T-helper 1 cell (primary cell): ENCODE measurements around the gene PAK5.
"Not testable (repeated sequence)": the region's sequence is repeated elsewhere in the genome, so short reads cannot be mapped to it uniquely, and the experiment has no call there.

ENCODE experiments used
- DNase-seq, 5 donors: peaks; one replicate each; pipeline ENCODE4 v3.0.0-alpha.2; 2012 to 2020

Gene PAK5

DNA sequence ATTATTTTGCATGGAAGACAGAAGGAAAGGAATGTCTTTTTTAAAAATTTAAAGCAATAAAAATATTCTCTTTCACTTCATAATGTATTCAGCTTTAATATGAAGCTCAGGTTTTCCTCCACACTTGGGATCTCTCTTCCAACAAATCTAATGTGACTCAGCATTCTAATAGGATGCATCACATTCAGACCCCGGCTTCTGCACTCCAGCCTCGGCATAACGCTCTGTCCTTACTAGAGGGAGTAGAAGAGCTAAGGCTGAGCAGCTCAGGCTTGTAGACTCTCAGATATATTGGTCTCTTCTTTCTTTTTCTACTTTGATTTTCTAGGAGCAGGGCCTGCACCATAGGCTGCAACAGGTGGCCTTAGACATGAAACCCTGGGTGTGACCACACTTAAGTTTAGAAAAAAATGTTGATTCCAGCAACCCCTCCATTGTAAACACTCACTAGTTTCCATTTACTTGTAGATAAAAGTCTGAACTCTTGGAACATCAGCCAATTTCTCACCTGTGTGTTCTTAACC is 161.7 kb downstream of the PAK5 start:
- no peak for DNase-seq

DNA sequence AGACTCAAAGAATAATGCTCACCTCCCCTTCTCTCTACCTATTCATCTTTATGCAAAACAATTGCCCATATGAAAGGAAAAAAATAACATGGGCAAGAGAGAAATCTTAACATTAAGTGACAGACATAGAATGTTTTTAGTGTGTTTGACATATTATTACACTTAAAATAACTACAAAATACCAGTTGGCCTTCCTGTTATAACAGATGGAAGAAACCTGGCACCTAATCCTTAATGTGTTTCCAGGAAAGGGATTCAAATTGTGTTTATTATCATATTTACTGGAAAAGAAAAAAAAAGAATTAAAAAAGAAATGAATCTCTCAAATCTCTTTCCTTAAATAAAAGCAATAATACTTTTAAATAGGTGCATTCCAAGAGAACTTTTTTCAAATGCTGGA is 165.9 kb downstream of the PAK5 start:
- no peak for DNase-seq

DNA sequence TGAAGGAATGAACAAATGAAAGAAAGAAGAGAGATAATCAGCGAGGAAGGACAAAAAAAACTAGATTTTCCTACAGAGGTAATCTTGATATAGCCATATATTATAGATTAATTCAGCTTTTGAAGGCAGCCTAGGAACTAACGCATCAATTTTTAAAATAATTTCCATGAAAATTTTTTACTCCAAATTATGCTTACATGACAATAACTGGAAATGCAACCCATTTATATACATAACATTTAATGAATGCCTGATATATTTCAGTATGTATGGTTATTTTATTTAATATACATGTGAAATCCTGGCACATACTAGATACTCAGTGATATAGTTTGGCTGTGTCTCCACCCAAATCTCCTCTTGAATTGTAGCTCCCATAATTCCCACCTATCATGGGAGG is 166.8 kb downstream of the PAK5 start:
- DNase-seq = no peak

DNA sequence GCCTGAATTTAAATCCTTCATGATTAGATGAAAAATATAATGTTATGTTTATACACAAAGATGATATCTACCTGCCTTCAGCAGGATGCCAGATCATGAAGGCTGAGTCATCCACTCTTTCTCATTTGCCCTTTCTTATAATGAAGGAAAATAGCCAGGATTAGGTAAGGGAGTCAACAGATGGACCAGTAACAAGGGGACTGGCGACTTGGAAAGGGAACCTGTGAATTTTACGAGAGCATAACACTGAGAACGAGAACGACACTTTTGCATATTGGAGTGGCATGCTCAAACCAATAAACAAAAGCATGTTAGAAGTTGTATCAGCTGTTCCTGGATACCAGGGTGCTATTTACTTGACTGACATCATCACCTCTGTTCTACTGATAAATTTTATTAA is 170.5 kb downstream of the PAK5 start:
- no peak for DNase-seq

DNA sequence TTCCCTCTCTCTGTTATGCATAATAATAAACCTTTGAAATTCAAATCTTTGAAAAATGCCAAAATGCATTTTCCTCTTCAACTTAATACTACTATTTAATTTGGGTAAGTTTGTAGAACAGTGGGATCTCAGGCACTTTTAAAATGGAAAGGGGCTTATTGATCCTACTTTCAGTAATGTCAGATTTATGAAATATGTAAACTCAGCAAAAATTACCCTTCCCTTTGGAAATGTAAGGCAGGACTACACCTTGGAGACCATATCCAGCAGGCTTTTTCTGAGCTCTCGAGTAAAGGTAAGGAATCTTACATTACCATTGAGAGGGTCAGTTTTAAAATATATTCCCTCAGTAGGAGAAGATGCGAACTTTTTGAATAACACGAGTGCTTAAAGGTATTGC is 175.5 kb downstream of the PAK5 start:
- no peak for DNase-seq

DNA sequence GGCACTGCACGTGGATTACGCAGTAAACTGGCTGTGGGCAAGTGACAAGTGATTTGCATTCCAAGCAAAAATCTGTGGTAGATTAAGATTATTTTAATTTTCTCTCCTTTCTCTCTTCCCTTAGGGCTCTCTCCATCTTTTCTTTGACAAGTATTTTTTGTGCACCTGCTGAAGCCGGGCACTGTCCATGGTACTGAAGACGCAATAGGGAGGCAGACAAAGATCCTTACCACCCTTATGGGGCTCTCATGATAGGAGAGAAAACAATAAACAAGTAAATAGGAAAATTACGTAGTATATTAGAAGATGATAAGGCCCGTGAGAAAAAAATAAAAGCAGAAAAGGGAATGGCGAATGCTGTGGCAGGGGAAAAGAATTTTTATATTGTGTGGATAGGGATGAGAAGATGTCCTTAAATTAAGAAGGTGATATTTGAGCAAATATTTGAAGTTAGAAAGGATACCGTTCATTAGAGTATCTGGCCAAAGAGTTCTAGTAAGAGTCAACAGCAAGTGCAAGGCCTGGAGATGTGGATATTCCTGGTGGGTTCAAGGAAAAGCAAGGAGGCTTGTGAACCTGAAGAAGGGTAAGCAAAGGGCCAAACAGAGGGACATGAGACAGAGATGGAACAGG is 178.5 kb downstream of the PAK5 start:
- no peak for DNase-seq

DNA sequence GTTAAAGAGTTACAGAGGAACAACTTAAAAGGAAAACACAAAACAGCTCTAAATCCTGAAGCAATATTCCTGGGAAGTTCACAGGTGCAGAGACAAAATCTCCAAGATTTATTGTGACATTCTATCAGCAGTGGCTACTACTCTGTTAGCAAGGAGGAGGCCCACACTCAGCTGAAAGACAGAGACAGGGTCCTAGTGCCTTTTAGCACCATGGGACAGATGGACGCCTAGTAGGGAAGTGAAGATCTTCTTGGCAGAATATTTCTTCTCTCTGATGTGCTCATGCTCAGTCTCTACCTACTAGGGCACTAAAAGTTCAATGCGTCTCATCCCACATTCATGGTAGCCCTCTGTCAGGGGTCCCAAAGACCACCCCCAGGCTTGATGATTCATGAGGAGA is 191.1 kb downstream of the PAK5 start:
- DNase-seq = no peak

DNA sequence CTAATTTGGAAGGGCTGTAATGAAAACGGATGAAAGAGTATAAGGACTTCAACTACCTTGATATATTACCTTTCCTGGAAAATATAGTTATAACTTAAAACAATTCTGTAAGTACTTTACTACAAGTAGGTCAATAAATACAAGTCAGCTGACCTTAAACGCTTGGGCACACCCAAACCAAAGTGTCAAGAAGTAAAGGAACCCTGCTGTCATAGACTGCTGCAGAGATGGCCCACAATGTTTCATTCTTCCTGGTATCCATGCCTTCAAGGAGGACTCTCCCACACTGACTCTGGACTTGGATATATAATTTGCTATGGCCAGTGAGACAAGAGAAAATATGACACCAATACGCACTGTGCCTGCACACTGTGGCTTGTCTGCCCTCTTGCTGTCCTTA is 192.5 kb downstream of the PAK5 start:
- DNase-seq = no peak

DNA sequence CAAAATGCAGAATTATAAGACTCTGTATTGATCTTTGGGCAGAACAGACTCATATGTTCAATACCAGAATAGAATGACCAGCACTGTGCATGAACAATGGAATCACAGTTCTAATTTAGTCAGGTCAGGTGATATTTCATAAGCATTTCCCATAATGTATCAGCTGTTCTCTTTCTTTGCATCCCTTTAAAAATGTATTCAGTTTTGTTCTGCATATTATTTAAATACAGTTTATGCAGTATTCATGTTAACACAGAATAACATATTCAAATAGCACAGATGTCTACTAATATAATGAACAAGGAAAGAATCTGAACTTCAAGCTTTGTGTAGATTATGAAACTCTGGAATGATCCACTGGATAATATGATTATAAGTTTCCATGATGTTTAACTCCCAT is 196.0 kb downstream of the PAK5 start:
- DNase-seq = no peak

DNA sequence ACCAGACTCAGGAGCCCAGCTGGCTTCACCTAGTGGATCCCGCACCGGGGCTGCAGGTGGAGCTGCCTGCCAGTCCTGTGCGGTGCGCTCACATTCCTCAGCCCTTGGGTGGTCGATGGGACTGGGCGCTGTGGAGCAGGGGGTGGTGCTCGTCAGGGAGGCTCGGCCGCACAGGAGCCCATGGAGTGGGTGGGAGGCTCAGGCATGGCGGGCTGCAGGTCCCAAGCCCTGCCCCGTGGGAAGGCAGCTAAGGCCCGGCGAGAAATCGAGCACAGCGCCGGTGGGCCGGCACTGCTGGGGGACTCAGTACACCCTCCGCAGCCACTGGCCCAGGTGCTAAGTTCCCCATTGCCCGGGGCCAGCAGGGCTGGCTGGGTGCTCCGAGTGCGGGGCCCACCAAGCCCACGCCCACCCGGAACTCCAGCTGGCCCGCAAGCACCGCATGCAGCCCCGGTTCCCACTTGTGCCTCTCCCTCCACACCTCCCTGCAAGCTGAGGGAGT is 197.3 kb downstream of the PAK5 start:
- not testable (repeated sequence) for DNase-seq

DNA sequence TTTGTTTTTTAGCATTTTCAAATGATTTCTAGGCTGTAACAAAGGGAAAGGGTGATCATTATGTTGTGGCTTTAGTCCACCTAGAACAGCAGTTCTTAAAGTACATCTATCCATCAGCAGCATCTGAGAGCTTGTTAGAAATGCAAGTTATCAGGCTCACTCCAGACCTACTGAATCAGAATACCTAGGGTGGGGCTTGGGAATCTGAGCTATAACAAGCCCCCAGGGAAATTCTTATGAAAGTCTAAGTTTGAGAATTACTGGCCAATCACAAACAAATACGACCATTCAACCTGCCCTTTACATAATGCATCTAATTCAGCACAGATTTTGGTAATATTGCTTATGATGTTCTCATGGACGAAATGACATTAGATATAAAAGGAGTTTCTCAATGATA is 201.0 kb downstream of the PAK5 start:
- DNase-seq = no peak

DNA sequence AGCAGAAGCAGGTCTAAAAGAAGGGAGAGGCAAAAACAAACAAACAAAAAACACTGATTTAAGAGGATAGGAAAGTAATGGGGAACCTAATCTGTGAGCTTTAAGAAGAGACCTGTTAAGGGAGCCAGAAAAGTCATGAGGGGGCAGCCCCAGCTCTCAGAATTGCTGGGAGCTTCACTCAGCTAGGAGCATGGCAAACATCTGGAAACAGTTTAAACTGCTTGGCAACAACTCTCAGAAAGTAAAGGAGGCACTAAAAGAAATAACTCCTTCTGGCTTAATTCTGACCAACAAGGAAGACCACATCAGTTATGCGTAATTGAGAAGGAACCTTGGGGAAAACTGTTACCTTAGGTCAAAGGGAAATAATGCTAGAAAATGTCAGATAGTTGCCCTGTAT is 203.1 kb downstream of the PAK5 start:
- DNase-seq = no peak

DNA sequence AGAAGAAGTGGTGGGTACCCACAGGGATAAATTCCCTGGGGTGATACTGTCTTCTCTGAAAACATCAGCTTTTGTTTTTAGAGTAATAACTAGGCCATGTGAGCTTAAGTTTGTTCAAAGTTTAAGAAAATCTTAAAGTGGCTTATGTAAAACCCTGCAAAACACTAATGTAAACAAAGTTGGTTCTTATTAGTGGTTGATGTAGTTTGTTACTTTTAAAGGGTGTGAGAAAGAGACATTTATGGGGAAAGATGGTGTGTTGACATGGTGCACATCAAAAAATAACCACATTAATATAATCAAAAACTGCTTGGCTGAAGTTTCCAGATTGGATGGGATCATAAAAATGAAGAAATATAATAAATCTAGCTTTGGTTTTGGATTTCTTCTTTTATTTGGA is 204.5 kb downstream of the PAK5 start:
- no peak for DNase-seq

DNA sequence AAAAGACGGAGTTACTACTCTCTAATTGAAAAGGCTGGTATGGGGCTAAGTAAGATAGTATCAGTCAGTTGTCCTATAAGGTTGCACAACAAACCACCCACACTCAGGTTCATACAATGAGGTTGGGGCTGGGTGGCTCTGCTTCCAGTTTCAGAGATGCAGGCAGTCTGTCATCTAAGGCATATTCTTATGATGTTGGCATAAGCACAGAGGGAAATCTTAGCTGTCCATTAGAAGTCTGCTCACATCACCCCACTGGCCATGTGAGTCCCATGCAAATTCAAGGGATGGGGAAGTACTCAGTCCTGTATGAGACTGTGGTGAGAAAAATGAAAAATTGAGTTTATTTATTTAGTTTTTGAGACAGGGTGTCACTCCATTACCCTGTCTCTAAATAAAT is 205.9 kb downstream of the PAK5 start:
- no peak for DNase-seq

DNA sequence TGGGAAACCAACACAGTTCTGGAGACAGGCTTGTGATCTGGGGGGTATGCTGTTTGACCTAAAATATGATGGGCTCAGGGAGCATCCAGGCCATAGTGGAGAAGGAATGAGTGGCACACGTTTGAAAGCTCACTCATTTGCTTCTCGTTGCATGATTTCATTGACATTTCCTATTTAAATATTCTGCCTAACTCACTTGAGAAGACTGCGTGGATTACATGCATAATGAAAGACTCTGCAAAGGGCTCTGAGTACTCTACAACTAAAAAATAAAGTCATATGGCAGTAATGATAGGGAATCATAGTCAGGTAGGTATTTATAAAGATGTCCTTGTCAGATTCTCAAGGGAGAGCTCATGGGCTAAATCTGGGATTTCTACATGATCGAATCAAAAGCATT is 206.6 kb downstream of the PAK5 start:
- no peak for DNase-seq

DNA sequence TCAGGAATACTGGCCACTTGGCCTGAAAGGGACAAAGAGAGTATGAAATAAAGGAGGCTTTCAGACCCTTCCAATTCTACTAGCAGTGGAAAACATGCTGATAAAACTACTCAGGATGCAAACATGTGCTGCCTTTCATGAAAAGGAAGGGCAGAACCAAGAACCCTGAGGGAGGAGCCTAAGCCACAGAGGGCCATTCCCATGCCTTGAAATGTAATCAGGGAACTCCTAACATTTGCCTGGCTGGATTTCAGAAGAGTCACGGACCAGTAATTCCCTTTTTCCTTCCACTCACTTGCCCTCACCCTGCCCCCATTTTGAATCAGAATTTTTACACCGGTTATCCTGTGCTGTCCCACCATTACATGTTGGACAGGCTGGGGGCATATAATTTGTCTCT is 208.3 kb downstream of the PAK5 start:
- no peak for DNase-seq

DNA sequence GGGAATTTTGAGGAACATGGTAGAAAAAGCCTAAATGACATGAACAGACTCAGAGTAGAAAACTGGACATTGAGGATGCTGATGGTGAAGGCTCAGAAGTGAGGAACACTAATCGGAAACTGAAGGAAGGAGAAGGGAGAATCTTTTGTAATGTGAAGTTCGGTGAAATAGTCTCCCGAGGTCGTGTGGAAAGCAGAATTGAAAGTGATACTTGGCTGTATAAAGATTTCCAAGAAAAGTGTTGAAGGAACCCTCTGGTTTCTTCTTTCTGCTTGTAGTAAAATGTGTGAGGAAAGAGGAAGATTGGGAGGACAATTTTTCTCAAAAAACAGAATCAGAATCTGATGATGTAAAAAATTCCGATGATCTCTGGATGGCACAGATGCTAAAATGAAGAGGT is 209.0 kb downstream of the PAK5 start:
- DNase-seq = no peak

DNA sequence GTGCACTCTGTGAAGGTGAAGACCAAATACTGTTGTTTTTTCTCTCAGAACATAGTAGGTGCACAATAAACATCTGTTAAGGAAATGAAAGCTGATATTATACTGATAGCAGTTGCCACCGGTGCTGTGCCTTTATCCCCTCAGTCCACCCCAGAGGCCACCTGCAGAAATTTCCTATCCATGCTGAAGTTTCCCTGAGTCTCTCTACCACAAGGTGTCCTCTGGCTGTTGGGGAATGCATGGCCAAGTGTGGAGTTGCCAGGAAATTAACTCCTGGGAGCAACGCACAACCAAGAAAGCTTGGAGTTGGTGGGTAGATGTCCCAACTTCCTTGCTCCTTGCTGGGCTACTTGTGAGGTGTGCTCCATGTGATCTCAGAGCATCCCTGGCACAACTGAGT is 210.3 kb downstream of the PAK5 start:
- no peak for DNase-seq

DNA sequence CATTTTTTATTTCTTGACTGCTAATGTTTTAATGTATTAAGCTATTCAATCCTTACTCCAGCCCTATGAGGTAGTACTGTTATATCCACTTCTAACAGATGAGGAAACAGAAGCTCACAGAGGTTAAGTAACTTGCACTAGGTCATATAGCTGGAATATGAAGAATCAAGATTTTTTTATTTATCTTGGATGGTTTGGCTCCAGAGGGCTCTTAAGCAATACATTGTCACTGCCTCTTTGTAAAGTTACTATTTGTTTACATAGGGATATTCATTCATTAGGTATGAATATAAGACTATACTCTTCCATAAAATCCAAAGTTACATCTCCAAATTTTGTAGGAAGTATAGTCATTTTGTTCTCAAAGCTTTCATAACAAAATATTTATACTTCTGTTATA is 210.7 kb downstream of the PAK5 start:
- no peak for DNase-seq

DNA sequence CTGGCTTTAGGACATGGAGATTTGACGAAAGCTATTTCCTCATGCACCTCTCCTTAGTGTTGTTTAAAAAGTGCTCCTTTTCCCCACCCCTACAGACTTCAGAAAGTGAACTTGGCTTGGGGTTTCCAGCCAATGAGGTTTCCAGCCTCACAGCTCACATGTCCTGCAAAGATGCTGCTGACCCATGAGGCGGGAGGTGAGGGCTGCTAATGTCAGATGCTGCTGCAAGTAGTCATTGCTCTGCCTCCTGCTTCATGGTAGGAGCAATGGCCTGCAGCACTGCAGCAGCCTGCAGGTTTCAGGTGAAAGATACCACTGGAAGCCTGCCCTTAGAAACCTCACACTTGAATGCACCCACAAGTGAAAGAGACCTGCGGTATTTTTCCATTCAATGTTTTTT is 211.7 kb downstream of the PAK5 start:
- no peak for DNase-seq

DNA sequence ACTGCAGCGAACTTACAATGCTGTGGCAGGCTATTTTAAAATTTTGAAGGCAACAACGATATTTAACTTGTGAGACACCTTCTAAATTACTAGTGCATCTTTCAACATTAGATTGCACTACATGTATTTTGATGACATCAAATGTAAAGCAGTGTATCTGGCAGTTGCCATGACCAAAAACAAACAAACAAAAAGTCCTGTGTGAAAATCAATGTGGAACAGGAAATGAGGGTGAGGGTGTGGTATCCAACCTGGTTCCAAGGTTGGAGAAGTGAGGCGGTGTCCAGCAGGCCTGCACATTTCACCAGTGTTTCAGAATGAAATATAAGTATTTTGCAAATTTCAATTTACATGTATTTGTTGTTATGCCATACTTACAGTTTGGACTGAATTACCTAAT is 212.5 kb downstream of the PAK5 start:
- no peak for DNase-seq

DNA sequence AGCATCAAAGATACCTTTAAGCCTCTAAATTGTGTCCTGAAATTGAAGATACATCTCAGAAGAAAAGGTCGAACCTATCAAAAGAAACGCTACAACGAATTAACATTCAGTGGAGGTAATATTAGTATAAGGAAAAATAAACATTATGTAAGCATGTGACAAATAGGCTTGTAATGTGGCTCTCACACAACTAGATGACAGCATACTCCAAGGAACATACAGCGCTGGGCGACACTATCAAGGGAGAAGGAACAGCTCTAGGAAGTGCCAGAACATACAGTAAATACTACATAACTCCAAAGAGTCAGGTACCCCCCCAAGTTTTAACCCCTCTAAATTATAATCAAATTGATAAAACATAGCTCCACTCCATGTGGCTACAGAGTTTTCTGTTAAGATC is 220.9 kb downstream of the PAK5 start:
- DNase-seq = no peak

DNA sequence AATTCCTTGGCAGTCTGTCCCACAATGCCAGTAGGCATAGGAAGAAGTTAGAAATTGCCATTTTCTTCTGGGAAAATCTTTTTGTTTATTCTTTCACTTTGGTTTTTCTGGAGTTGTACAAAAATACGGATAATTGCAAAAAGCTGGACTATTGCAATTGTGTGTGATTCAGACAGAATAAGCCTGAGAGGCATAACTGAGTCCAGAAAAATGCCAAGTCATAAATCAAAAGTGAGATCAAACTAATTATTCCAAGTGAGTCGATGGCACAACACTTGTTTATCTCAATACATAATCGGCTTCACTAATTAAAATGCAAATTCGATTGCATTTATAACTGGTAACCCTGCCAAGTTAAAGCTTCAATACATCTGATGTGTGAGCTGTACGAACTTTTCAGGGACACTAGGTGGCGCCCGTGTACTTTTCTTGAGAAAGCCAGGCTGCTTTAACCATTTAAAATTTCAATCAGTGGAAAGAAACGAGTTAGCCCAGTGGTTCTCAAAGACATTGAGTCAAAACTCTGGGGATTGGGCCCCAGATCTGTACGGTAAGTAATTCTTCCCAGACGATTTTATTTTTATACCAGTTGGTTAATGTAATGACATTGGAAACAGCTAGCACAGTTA is 221.9 kb downstream of the PAK5 start:
- peak in 4 of 5 donors; percentile 15 to 33 (median 24) for DNase-seq

DNA sequence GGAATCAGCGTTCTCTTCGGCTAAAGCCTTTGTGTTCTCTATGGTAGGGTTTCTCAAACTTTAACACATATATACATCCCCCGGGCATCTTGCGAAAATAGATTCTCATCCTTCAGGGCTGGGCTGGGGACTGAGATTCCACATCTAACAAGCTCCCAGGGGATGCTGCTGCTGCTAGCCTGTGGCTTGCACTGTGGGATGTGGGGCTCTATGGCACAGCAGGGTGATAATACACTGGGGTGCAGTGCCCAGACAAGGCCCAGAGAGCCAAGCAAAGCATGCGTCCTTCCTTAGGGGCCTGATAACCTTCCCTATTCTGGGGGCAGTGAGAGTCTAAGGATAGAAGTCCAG is 222.4 kb downstream of the PAK5 start:
- DNase-seq = no peak
